Lung microvascular endothelial cell (primary cell): ENCODE measurements around the gene PHYHIPL. TPM values are rescaled to one million over a fixed set of nuclear protein-coding genes. Genes with fewer than 3 reads are reported as not detected.
A peak's percentile ranks its signal among the peaks of the same experiment; 100 is the strongest.

Experiments
- DNase-seq, 2 donors: peaks; one replicate each; pipeline versions ENCODE4 v3.0.0 to v3.0.0-alpha.2; 2010; ENCODE audit warnings: low read depth in 2 of 2
- total RNA-seq: library from RNA; depleted of rRNA; stranded (reverse); fragments of >200 nt; gene quantifications from 2 replicates; pipeline ENCODE4 v1.2.1, GENCODE V29; 2014

PHYHIPL gene
- total RNA-seq, result not detected in 2 replicates

GRCh38 chr10:59176241-59177030 is at the start of gene PHYHIPL:
PHYHIPL (plus strand) TSS chr10:59176643; CDS start chr10:59176854, 211 bp downstream.
- DNase-seq, result no peak

GRCh38 chr10:59126991-59127390 is 49.5 kb upstream of the PHYHIPL start:
- DNase-seq, result no peak

- DNase-seq, result no peak
Measured at GRCh38 chr10:59127991-59128390, 48.5 kb upstream of the PHYHIPL start.

GRCh38 chr10:59129867-59130266 is 46.6 kb upstream of the PHYHIPL start:
- no peak for DNase-seq

GRCh38 chr10:59131666-59132065 is 44.8 kb upstream of the PHYHIPL start:
- no peak for DNase-seq

- DNase-seq, result no peak
Measured at GRCh38 chr10:59133841-59134593, 42.4 kb upstream of the PHYHIPL start.

GRCh38 chr10:59134785-59135184 is 41.7 kb upstream of the PHYHIPL start:
- DNase-seq, result no peak

- no peak for DNase-seq
Measured at GRCh38 chr10:59135275-59135674, 41.2 kb upstream of the PHYHIPL start.

- no peak for DNase-seq
Measured at GRCh38 chr10:59138052-59138451, 38.4 kb upstream of the PHYHIPL start.

GRCh38 chr10:59143544-59143943 is 32.9 kb upstream of the PHYHIPL start:
- DNase-seq, result no peak

- DNase-seq, result no peak
Measured at GRCh38 chr10:59148701-59149100, 27.7 kb upstream of the PHYHIPL start.

- no peak for DNase-seq
Measured at GRCh38 chr10:59155556-59155955, 20.9 kb upstream of the PHYHIPL start.

- no peak for DNase-seq
Measured at GRCh38 chr10:59167512-59167911, 8.9 kb upstream of the PHYHIPL start.

- no peak for DNase-seq
Measured at GRCh38 chr10:59172567-59172966, 3.9 kb upstream of the PHYHIPL start.

- DNase-seq, result no peak
Measured at GRCh38 chr10:59173414-59173813, 3.0 kb upstream of the PHYHIPL start.

- no peak for DNase-seq
Measured at GRCh38 chr10:59175538-59176240, 754 bp upstream of the PHYHIPL start.

GRCh38 chr10:59177031-59177797 is 771 bp downstream of the PHYHIPL start:
- DNase-seq, result peak; percentile 5 to 35

GRCh38 chr10:59177836-59178235 is 1.4 kb downstream of the PHYHIPL start:
- no peak for DNase-seq

GRCh38 chr10:59179068-59179467 is 2.6 kb downstream of the PHYHIPL start:
- DNase-seq, result no peak

GRCh38 chr10:59180689-59181270 is 4.3 kb downstream of the PHYHIPL start:
- DNase-seq, result no peak

GRCh38 chr10:59181668-59182067 is 5.2 kb downstream of the PHYHIPL start:
- DNase-seq, result peak; percentile 1 to 26
